Amygdala (tissue), 56 donors: Measurements from ENCODE around the gene SUMF1.
"Not testable (repeated sequence)": the region's sequence is repeated elsewhere in the genome, so short reads cannot be mapped to it uniquely, and the experiment has no call there.

Experiments used
- DNase-seq, 56 donors: peaks; one replicate each; lab custom pipeline; 2025; lab: John Stamatoyannopoulos, UW

The SUMF1 gene

GRCh38 chr3:4464576-4464975 is 2.5 kb downstream of the SUMF1 start:
- DNase-seq = no peak

- no peak for DNase-seq
Observed at GRCh38 chr3:4462369-4463040, 4.6 kb downstream of the SUMF1 start.

GRCh38 chr3:4461468-4462090 is 5.5 kb downstream of the SUMF1 start:
- no peak for DNase-seq

- no peak for DNase-seq
Observed at GRCh38 chr3:4460334-4460733, 6.7 kb downstream of the SUMF1 start.

GRCh38 chr3:4458961-4459360 is 8.1 kb downstream of the SUMF1 start:
- DNase-seq = no peak

GRCh38 chr3:4456780-4457179 is 10.3 kb downstream of the SUMF1 start:
- not testable (repeated sequence) for DNase-seq

- no peak for DNase-seq
Observed at GRCh38 chr3:4454142-4454541, 12.9 kb downstream of the SUMF1 start.

- DNase-seq = no peak
Observed at GRCh38 chr3:4449043-4449805, 17.8 kb downstream of the SUMF1 start.

GRCh38 chr3:4448187-4448586 is 18.9 kb downstream of the SUMF1 start:
- no peak for DNase-seq

GRCh38 chr3:4447295-4447999 is 19.6 kb downstream of the SUMF1 start:
- no peak for DNase-seq

GRCh38 chr3:4440951-4441350 is 26.1 kb downstream of the SUMF1 start:
- DNase-seq = no peak

- no peak for DNase-seq
Observed at GRCh38 chr3:4438296-4438695, 28.8 kb downstream of the SUMF1 start.

GRCh38 chr3:4432259-4432658 is 34.8 kb downstream of the SUMF1 start:
- no peak for DNase-seq

- DNase-seq = no peak
Observed at GRCh38 chr3:4429648-4430350, 37.3 kb downstream of the SUMF1 start.

- no peak for DNase-seq
Observed at GRCh38 chr3:4426782-4427344, 40.2 kb downstream of the SUMF1 start.

- no peak for DNase-seq
Observed at GRCh38 chr3:4426261-4426781, 40.7 kb downstream of the SUMF1 start.

- no peak for DNase-seq
Observed at GRCh38 chr3:4425707-4426106, 41.4 kb downstream of the SUMF1 start.

- no peak for DNase-seq
Observed at GRCh38 chr3:4425055-4425454, 42.0 kb downstream of the SUMF1 start.

GRCh38 chr3:4421121-4421520 is 45.9 kb downstream of the SUMF1 start:
- DNase-seq = no peak

- DNase-seq = no peak
Observed at GRCh38 chr3:4419920-4420319, 47.1 kb downstream of the SUMF1 start.
